B cell (primary cell): ENCODE measurements around the gene LRRC15.

Source experiments
- EZH2 ChIP-seq: IDR thresholded peaks from 2 replicates; pipeline ENCODE4 v1.6.1; 2012; ENCODE audit warnings: borderline replicate concordance, low read depth, mild to moderate bottlenecking, moderate library complexity, low read length; ENCODE audit not compliant: insufficient read depth, poor library complexity, severe bottlenecking
- TF ChIP-seq, protein P1 (sequence below): fragments of 200-600 bp; IDR thresholded peaks from one replicate; pipeline ENCODE4 v1.8.0; 2022; ENCODE audit warnings: antibody characterized with exemption, mild to moderate bottlenecking

- TF ChIP-seq, protein P1, sequence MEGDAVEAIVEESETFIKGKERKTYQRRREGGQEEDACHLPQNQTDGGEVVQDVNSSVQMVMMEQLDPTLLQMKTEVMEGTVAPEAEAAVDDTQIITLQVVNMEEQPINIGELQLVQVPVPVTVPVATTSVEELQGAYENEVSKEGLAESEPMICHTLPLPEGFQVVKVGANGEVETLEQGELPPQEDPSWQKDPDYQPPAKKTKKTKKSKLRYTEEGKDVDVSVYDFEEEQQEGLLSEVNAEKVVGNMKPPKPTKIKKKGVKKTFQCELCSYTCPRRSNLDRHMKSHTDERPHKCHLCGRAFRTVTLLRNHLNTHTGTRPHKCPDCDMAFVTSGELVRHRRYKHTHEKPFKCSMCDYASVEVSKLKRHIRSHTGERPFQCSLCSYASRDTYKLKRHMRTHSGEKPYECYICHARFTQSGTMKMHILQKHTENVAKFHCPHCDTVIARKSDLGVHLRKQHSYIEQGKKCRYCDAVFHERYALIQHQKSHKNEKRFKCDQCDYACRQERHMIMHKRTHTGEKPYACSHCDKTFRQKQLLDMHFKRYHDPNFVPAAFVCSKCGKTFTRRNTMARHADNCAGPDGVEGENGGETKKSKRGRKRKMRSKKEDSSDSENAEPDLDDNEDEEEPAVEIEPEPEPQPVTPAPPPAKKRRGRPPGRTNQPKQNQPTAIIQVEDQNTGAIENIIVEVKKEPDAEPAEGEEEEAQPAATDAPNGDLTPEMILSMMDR: no peak
- TF ChIP-seq EZH2: no peak
Observed at GRCh38 chr3:194350726-194351071, 18.8 kb downstream of the LRRC15 start.
